ENCODE data around the gene RAD51. TPM values are rescaled to one million over a fixed set of nuclear protein-coding genes. Genes with fewer than 3 reads are reported as not detected.

Gene RAD51
- total RNA-seq, 4 donors from 2014 or later, result 0.50 to 0.92 (median 0.71) TPM; not detected in 1

DNA sequence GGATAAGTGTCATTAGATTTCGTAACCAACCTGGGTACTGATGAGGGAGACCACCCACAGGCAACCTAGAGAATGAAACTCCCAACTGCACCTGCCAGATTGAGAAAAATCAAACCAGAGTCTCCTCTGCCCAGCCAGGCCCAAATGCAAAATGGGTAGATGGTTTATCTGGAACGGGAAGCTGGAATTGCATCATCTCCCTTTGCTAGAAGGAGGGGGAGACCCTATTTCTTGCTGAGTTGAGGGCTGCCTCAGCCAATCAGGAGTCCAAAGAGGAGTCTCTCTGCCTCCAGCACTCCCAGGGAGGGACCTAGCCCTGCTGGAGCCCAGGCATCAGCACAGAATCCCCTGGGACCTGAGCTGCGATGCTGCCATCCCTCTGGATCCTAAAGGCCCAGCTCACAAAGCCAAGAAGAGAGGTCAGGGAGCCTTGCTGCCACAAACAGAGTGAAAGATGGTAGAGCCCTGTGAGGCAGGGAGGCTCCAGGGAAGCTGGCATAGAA, 52.0 kb downstream of the RAD51 start:
- no peak for DNase-seq (ENCODE audit: extremely low spot score)
- WGBS, result 72% methylated on average over 3 of the region's 3 CpGs
- peaks cover 48 to 96% (median 86%) of the 10 kb centered on the region in 4 donors for H3K36me3 ChIP-seq
- H3K9me3 ChIP-seq, result no peaks in the 10 kb centered on the region
- TF ChIP-seq, protein P1, sequence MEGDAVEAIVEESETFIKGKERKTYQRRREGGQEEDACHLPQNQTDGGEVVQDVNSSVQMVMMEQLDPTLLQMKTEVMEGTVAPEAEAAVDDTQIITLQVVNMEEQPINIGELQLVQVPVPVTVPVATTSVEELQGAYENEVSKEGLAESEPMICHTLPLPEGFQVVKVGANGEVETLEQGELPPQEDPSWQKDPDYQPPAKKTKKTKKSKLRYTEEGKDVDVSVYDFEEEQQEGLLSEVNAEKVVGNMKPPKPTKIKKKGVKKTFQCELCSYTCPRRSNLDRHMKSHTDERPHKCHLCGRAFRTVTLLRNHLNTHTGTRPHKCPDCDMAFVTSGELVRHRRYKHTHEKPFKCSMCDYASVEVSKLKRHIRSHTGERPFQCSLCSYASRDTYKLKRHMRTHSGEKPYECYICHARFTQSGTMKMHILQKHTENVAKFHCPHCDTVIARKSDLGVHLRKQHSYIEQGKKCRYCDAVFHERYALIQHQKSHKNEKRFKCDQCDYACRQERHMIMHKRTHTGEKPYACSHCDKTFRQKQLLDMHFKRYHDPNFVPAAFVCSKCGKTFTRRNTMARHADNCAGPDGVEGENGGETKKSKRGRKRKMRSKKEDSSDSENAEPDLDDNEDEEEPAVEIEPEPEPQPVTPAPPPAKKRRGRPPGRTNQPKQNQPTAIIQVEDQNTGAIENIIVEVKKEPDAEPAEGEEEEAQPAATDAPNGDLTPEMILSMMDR (IDR thresholded peaks at IDR 0.05), result no peak
- TF ChIP-seq POLR2AphosphoS5 (IDR thresholded peaks at IDR 0.05) (no peak), POLR2A (IDR thresholded peaks at IDR 0.05; ENCODE audit: low read depth) (no peak), EP300 (IDR thresholded peaks at IDR 0.05) (no peak)
- H3K4me3 ChIP-seq, result no peak overlapping the region
- no peaks in the 10 kb centered on the region for H3K27me3 ChIP-seq
- no peaks in the 10 kb centered on the region for H3K4me1 ChIP-seq
- H3K27ac ChIP-seq (replicated peaks in 1 of 4), result no peak overlapping the region
- intact Hi-C loops (cut with DNase I), result no loop called here

DNA sequence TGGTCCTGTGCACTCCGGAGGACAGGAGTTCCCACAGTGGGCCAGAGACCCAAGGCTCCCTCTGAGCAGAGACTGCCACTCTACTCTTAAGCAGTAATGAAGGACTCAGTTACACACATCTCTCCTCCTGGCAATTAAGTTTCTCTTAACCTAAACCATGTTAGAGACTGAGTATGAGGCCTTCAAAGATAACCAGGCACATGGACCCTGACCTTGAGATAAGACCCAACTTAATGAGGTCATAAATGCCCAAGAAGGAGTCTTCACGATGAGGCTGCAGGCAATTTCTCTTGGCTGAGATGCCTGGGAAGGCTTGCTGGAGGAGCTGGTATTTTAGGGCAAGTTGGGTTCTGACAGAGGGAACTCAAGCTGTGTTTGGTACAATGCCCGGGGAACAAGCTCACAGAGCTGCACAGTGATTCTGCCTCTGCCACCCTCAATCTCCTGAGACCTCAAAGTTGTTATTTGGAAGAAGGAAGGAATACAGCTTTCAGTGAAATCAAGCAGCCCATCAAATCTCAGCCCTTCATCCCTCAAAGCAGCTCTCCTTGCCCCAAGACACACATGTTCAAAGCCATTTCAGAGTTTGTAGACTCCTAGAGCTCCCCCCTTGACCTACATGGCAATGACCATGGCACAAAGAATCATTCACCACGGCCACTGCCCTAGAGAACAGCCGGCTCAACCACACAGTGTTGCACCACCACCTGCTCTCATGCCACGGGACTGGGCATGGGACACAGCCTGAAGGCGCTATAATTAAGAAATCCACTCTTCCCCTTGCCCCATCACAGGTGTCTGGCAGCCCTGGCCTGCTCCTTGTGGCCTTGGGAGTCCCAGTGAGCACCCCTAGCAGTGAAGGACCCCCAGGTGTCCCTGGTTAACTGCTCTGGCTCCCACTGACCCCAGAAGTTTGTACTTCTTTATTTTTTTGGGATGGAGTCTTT, 53.0 kb downstream of the RAD51 start:
- Histone ChIP-seq H3K27ac (replicated peaks in 1 of 4) (no peak overlapping the region), H3K9me3 (no peaks in the 10 kb centered on the region), H3K27me3 (no peaks in the 10 kb centered on the region), H3K36me3 (peaks cover 40 to 95% (median 83%) of the 10 kb centered on the region in 4 donors), H3K4me1 (peaks cover 0 to 10% (median 6%) of the 10 kb centered on the region in 4 donors), H3K4me3 (no peak overlapping the region)
- intact Hi-C loops (cut with DNase I), result no loop called here
- WGBS, result 77% methylated on average over 4 of the region's 7 CpGs
- no peak for DNase-seq (ENCODE audit: extremely low spot score)
- no peak for TF ChIP-seq POLR2AphosphoS5 (IDR thresholded peaks at IDR 0.05)
- TF ChIP-seq POLR2A (IDR thresholded peaks at IDR 0.05; ENCODE audit: low read depth), result no peak
- TF ChIP-seq, protein P1 (IDR thresholded peaks at IDR 0.05), result no peak
- TF ChIP-seq EP300 (IDR thresholded peaks at IDR 0.05), result no peak

DNA sequence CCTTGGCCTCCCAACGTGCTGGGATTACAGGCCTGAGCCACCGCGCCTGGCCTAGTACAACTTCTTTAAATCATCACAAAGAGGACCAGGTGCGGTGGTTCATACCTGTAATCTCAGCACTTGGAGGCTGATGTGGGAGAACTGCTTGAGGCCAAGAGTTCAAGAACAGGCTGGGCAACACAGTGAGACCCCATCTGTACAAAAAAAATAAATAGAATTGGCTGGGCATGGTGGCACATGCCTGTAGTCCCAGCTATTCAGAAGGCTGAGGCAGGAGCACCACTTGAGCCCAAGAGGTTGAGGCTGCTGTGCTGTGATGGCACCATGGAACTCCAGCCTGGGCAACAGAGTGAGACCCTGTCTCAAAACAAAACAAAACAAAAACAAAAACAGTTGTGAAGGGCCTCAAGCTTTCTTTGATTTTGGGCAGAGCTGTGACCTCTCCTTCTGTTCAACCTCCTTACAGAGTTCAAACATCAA, 54.2 kb downstream of the RAD51 start:
- H3K27ac ChIP-seq (replicated peaks in 1 of 4), result no peak overlapping the region
- H3K4me1 ChIP-seq, result peaks cover 7 to 22% (median 17%) of the 10 kb centered on the region in 4 donors
- H3K9me3 ChIP-seq, result no peaks in the 10 kb centered on the region
- intact Hi-C loops (cut with DNase I), result no loop called here
- H3K27me3 ChIP-seq, result no peaks in the 10 kb centered on the region
- TF ChIP-seq EP300 (IDR thresholded peaks at IDR 0.05) (no peak), POLR2A (IDR thresholded peaks at IDR 0.05; ENCODE audit: low read depth) (no peak), POLR2AphosphoS5 (IDR thresholded peaks at IDR 0.05) (no peak)
- TF ChIP-seq, protein P1 (IDR thresholded peaks at IDR 0.05), result no peak
- peaks cover 28 to 82% (median 71%) of the 10 kb centered on the region in 4 donors for H3K36me3 ChIP-seq
- no peak overlapping the region for H3K4me3 ChIP-seq
- DNase-seq (ENCODE audit: extremely low spot score), result no peak
- WGBS, result 97% methylated on average over 4 of the region's 4 CpGs

DNA sequence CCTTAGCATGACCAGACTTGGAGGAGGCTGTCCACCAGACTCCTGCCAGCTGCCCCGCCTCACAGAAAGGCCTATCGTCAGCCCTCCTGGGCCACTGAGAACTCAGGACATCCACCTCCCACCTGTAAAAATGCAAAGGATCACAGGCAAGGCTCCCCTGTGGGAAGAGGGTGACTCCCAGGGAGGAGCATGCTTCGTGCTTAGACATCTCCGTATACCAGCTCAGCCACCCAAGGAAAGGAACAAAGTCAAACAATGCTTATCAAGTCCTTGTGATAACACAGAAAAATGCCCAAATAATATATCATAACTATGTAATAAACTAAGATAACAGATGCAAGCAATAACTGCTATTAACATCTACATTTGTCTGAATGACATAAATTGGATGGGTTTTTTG, 55.9 kb downstream of the RAD51 start:
- intact Hi-C loops (cut with DNase I), result loop anchor here (5.0 to 10.0 kb wide), 2 partner anchors 146 to 186 kb away; partner anchors contain the start of genes CCDC32 and RPUSD2
- TF ChIP-seq, protein P1 (IDR thresholded peaks at IDR 0.05), result no peak
- TF ChIP-seq POLR2A (IDR thresholded peaks at IDR 0.05; ENCODE audit: low read depth) (no peak), EP300 (IDR thresholded peaks at IDR 0.05) (no peak), POLR2AphosphoS5 (IDR thresholded peaks at IDR 0.05) (no peak)
- 86% methylated on average over 2 of the region's 4 CpGs for WGBS

More for the DNA sequence above, 55.9 kb downstream of the RAD51 start:
- Histone ChIP-seq H3K4me3 (no peak overlapping the region), H3K27ac (replicated peaks in 1 of 4) (no peak overlapping the region), H3K36me3 (peaks cover 20 to 67% (median 54%) of the 10 kb centered on the region in 4 donors), H3K4me1 (peaks cover 15 to 31% (median 25%) of the 10 kb centered on the region in 4 donors), H3K27me3 (no peaks in the 10 kb centered on the region), H3K9me3 (no peaks in the 10 kb centered on the region)
- no peak for DNase-seq (ENCODE audit: extremely low spot score)

All from esophagus muscularis mucosa (tissue), 4 donors.